Activated CD8-positive, alpha-beta memory T cell treated with anti-CD3 and anti-CD28 coated beads, Interleukin-2, amount 50 U/mL, for 1 hour (primary cell): ENCODE results near the gene HRG.
A peak's percentile ranks its signal among the peaks of the same experiment; 100 is the strongest.
"Not testable (repeated sequence)": the region's sequence is repeated elsewhere in the genome, so short reads cannot be mapped to it uniquely, and the experiment has no call there.

Source experiments
- DNase-seq: peaks from one replicate; pipeline ENCODE4 v3.0.0-alpha.2; 2020; ENCODE audit errors: extremely low read depth

HRG gene, protein sequence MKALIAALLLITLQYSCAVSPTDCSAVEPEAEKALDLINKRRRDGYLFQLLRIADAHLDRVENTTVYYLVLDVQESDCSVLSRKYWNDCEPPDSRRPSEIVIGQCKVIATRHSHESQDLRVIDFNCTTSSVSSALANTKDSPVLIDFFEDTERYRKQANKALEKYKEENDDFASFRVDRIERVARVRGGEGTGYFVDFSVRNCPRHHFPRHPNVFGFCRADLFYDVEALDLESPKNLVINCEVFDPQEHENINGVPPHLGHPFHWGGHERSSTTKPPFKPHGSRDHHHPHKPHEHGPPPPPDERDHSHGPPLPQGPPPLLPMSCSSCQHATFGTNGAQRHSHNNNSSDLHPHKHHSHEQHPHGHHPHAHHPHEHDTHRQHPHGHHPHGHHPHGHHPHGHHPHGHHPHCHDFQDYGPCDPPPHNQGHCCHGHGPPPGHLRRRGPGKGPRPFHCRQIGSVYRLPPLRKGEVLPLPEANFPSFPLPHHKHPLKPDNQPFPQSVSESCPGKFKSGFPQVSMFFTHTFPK

DNA sequence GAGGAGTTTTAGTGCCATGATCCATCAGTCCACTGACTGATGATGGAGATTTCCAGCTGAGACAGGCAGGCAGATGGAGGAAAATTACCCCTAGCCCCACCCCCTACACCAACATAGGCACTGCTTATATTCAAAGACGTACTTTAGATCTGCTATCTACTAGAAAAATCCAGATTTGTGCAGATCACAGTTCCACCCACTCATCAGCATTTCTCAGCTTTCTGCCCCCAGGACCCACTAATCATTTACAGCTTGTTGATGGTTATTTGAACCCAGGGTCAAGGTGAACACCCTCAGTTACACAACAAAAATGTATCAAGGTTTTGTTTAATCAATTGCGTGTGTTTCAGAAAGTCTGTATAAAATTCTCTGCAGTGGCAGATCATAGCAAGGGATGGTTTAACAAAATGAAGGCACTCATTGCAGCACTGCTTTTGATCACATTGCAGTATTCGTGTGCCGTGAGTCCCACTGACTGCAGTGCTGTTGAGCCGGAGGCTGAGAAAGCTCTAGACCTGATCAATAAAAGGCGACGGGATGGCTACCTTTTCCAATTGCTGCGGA, at the start of gene HRG:
HRG (plus strand) TSS at position 390 of the 564 bp plus-strand sequence; CDS start at position 408, 18 bp downstream.
- no peak for DNase-seq

DNA sequence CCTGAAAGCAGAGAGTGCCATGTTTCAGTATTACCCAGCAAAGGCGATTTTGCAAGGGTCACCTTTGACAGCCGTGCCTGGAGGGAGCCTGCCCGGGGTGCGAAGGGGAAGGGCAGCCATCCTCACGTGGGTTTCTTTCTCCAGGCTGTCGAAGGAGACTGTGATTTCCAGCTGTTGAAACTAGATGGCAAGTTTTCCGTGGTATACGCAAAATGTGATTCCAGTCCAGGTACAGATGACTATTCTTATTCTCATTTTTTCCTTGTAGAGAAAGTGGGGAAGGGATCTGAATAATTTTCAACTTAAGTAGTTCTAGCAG, 49.6 kb upstream of the HRG start:
- no peak for DNase-seq

DNA sequence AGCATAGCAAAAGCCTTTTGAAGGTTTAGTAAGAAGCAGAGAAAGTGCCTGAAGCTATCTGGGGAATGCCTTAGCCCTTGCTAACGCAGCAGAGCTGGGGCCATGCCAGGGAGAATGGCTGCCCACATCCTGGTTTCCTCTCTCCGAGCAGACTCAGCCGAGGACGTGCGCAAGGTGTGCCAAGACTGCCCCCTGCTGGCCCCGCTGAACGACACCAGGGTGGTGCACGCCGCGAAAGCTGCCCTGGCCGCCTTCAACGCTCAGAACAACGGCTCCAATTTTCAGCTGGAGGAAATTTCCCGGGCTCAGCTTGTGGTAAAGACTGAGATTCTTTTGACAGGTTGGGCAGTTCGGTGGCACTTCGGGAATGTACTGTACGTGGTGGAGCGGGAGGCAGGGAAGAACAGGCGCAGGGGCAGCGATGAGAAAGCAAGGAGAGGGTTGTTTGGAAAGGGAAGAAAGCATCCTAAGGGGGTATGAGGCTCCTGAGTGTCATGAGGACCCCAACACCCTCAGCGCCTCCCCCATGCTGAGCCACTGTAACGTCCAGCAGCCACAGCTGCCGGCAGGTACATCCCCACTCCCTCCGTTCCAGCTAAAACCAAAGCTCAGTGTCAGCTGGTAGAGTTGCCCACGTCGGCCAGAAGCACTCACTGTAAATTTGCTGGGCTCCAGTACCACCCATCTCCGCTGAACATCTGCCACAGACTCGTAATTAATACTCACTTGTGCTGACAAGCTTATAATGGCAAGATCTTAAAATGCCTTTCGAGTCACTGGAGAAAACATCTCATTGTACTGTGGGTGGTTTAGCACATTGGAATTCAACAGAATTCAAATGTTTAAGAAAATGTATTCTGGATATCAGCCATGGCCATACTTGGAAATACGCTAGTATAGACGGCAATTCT, 48.5 kb upstream of the HRG start:
- peak; percentile 52 for DNase-seq

DNA sequence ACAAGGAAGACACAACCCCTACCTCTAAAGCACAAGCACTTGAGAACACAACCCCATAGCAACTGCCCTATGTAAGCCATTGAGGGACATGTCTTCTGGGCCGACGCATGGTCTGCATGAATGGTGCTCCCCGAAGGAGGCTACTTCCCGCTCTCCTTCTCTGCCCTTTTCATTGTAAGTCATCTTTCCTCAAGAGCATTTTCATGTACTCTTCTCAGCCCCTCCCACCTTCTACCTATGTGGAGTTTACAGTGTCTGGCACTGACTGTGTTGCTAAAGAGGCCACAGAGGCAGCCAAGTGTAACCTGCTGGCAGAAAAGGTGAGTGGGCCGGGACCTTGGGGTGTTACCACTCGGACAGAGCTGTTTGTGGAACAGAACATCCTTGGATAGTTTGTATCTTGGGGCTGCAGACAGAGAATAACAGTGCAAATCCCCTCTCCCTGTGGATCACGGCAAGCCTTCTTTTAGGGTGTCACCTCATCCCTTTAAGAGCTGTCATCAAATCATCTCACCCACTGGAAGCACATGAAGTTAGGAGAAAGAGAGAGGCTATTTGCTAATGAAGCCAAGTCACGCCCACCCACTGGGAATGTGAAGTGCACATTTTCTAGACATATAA, 47.4 kb upstream of the HRG start:
- no peak for DNase-seq

DNA sequence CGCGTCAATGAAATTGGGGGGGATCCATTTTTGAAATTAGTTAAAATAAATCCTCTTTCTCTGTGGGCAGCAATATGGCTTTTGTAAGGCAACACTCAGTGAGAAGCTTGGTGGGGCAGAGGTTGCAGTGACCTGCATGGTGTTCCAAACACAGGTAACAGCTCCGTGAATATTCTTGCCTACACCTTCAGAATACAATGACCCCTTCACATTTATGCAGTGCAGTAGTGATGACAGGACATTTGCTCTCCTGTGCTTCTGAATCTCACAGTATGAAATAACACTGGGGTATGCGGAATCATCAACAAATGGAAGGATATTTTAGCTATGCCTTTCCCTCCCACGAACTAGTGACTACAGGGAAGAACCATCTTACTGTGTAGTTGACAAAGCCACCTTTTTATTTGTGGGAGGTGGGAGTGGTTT, 46.0 kb upstream of the HRG start:
- no peak for DNase-seq

DNA sequence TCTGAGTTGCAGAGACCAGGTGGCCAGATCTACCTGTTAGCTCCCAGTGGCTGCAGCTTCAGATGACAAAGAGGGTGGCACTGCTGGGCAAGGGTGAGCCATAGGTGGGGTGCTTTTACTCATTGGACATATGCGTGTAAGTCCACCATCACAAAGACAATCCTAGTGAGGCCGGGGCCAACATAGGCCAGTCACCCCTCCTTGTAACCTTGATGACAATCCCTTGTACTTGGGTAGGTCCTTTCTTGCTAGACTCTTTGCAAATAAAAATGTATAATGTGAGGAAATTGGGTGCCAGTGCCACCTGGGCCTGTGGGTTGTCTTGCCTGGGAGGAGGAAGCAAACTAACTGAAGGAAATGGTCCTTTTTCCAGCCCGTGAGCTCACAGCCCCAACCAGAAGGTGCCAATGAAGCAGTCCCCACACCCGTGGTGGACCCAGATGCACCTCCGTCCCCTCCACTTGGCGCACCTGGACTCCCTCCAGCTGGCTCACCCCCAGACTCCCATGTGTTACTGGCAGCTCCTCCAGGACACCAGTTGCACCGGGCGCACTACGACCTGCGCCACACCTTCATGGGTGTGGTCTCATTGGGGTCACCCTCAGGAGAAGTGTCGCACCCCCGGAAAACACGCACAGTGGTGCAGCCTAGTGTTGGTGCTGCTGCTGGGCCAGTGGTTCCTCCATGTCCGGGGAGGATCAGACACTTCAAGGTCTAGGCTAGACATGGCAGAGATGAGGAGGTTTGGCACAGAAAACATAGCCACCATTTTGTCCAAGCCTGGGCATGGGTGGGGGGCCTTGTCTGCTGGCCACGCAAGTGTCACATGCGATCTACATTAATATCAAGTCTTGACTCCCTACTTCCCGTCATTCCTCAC, 45.4 kb upstream of the HRG start:
- no peak for DNase-seq

DNA sequence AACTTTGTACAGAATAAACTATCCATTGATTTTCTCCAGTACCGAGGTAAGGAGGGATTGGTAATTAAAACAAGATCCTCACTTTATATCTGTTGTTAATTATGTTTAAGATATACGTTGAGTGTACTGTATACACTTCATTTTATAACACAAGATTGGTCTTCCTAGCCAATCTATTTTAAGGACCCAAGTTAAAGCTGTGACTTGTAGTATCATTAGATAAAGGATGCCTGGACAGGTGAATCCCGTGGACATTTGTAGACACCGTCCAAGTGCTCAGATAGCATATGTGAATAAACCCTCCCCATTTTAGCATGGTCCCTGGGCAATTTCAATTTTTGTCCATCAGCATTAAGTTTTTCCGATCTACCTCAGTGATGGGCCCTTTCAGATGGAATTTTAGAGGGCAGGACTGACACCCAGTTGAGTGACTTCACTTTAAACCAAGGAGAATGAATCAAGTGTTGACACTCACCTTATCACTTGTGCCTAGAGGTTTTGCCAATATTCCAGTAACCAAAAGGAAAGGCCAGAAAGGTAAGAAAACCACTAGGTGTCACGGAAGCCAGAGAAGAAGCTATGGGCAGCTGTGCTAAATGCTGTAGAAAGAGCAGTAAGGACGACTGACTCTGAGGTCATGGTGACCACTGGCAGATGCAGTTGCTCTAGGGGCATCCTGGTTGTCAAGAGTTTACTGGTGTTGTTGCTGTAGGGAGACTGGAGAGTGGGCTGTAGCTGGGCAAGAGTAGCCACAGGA, 43.7 kb upstream of the HRG start:
- no peak for DNase-seq

DNA sequence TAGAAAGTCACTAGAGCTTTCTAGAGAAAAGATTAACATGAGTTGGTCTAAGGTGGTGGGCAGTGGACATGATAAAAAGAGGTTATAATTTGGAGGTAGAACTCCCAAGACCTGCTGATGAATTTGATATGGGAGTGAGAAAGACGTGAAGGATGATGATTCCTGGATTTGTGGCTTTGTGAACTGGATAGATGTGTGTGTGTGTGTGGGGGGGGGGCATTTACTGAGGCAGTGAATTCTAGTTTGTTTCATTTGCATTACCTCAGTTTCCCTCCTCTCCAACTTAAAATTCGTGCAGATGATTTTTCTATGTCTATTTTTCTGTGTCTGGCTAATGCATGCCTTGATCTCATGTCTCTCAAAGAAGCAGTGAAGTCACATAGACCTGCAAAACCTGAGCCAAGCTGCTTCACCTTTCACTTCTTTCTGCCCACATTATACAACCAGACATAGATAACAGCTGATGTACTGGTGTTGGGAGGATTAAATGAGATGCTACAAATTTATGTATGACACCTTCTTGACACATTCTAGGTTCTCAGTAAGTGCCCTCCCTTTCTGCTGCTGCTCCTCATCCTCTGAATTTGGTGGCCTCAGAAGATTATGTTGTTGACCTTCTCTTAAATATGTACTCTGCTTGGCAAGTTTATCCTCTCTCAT, 43.0 kb upstream of the HRG start:
- no peak for DNase-seq

DNA sequence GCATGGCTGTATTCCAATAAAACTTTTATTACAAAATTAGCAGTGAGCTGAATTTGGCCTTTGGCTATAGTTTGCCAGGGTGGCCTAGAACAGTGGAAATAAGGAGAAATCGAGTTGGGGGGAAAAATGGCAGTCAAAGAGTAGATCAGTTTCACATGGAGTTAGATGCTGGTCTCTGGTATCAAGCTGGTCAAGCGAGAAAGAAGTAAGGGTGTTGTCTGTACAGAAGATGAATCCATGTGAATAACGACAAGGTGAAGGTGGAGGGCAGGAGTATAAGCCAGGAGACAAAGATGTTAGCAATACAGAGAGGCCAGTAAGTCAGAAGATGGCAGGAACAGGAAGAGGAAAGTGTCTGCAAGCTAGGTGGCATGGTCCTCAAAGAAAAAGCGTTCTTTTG, 41.2 kb upstream of the HRG start:
- DNase-seq = no peak

DNA sequence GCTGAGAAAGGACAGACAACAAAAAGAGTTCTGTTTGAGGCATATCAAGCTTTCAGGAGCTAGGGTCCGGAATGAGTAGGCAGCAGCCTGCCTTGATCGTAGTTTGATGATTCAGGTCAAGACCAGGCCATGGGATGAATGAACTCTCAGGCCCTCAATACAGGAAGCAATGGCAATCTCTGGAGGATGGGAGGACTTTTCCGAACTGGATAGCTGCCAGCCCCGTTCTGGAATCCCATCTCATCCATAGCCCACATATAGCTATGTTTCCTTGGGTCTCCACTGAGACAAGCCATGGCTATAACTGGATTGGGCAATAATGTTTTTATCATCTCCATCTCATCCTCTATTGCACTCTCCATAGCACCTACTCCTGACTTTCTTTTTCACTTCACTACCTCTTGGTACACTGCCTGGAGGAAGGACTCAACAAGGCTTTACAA, 40.2 kb upstream of the HRG start:
- DNase-seq = no peak

DNA sequence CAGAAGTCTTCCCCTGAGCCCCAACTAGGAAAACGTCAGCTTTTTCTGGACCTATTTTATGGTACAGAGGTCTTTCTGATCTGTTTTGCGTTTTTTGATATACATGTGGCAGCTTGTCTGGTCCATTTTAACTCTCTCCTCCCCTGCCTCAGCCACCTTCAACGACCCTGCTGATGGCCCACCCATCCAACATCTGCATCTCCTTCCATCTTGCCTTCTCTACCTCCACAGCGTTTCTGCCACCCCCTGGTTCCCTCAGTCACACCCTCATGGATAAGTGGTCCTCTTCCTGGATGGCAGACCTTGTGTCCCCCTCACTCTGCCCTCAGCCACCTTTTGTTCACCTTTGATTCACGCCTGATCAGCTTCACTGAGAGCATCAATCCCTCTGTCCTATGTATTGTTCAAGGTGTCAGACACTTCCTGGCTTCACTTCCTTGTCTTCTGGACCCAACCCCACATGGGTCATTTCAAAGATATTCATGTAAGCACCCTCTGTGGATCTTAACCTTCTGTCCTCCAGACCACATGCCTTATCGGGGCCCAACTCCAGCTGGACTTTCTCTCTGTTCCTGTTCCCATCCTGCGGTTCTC, 39.5 kb upstream of the HRG start:
- no peak for DNase-seq

DNA sequence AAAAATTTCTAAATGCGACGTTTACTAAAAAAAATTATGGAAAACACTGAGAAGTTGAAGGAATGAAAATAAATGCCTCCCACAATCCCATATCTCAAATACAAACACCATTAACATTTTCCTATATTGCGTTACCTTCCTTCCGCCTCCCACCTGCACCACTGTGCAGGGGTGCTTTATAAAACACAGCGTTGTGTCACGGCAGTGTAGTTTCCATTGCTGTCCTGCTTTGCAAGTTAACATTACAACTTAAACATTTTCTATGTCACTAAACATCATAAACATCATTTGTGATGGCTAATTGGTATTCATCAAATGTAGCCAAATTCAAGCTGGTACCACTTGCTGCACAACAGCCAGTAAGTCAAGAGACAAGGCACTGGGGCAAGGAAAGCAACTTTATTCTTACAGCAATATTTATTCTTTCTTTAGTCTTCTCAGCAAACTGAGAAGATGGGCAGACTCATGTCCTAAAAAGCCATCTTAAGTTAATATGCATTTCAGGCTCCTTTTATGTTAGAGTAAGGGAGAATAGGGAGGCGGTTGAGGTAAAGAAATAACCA, 37.9 kb upstream of the HRG start:
- DNase-seq = no peak

DNA sequence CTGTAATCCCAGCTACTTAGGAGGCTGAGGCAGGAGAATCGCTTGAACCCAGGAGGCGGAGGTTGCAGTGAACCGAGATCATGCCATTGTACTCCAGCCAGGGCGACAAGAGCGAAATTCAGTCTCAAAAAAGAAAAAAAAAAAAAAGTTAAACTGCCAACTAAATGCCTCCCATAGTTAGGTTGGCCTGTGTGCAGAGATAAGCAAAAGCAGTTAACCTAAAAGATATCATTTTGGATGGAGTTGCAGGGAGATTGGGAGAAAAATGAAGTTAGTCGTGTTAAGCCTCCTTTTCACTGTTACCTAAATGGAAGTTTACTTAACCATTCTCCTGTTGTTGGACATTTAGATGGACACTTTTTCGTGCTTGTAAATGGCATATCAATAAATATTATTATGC, 37.1 kb upstream of the HRG start:
- DNase-seq = no peak

DNA sequence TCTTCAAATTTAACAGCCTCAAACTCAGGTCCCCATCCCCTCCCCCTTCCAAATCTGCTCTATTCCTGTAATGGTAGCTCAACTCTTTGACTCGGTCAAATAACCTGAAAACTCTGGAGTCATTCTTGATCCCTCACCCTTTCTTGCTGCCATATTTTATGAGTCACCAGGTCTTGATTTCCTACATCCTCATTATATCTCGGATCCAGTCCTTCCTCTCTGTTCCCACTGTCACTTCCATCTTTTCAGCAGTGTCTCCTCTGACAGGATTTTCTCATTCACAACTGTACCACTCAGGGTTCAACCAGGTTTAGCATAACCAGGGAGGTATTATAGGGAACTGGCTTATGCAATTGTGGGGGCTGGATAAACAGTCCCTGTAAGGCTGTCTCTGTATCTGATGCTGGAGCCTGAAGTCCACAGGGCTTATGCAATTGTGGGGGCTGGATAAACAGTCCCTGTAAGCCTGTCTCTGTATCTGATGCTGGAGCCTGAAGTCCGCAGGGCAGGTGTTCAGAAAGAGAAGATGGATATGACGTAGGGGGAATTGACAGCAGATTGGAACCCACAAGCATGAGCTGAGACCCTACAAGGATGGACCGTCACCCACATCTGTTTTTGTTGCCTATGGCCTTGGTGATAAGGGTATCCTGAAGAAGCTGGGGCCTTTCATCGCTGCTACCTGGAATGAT, 34.7 kb upstream of the HRG start:
- no peak for DNase-seq

DNA sequence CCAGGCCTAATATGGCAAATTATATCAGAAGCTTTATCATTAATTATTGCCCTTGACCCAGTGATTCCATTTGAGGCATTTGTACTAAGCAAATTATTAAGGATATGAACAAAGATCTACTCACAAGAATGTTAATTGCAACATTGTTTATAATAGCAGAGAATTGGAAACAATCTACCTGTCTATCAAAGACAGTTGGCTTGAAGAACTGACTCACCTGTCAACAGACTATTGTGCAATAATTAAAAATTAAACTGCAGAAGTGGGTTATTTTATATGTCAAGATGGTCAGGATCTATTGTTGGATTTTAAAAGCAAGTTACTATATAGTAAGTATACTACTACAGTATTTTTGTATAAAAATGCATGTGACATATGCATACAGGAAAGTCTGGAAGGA, 32.3 kb upstream of the HRG start:
- no peak for DNase-seq

DNA sequence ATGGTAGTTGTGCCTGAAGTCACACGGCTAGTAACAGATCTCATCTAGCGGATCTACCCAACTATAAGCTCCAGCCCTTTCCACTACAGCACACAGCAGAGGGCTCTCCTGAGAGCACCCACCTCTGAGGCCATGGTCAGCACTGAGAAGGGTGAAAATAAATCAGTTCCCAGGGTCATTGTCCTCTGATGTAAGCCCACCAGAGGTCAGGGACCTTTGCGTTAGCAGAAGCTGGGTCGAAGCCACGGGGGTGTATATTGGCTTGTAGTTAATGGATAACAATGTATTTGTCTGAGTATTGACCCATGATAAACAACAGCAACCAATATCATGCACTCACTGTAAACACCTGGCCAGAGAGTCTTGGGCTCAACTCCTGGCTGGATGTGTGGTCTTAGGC, 31.6 kb upstream of the HRG start:
- DNase-seq = not testable (repeated sequence)

DNA sequence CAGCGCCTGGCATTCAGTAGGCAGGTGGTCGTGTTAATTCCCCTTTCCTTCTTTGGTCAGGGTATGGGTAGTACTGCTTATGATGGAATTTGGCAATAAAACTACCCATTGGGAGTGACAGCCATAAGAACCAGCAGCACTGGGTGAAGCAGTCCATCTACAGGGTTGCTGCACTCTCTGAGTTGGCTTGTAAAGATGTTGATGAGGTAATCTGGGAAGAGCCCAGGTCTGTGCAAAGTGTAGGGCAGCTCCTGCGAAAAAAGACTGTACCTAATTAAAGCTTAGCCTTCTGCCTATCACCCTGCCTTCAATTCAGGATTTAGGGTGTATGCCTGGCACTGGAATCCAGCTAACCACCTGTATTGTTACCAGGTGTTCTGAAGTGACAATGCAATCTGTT, 30.3 kb upstream of the HRG start:
- no peak for DNase-seq

DNA sequence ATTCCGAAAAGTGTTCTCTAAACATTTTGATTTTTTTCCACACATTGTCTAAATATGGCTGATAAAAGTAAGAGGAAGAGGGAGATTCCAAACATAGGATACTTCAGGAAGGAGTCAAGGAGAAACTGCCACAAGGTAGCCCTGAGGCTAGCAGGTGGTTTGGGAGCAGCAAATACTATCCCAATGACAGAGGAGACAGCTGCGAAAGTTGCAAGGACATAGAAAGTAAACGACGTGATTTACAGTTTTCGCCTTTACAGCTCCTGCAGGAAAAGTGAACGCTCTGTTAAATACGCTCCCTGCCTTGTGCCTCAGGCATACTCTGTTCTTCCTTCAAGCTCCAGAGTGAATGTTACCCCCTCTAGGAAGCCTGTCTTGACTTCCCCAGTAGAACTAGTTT, 29.3 kb upstream of the HRG start:
- no peak for DNase-seq
